PC-9 (cell line): ENCODE data around the gene ABHD4. TPM values are rescaled to one million over a fixed set of nuclear protein-coding genes. Genes with fewer than 3 reads are reported as not detected.

Experiments used
- BruUV-seq: library from RNA; stranded (reverse); fragments of 400-500 nt; replicated peaks from 2 replicates; lab custom pipeline; 2021; lab: Mats Ljungman, UMichigan
- CTCF ChIA-PET: fragments of 300-600 bp; sonication (Branson Sonifier 250); formaldehyde crosslinking; loops from one replicate; lab custom pipeline; 2022; ENCODE audit warnings: antibody characterized with exemption; lab: Charles Lee
- POLR2A ChIA-PET: fragments of 300-600 bp; sonication (Branson Sonifier 250); formaldehyde crosslinking; loops from one replicate; lab custom pipeline; 2022; ENCODE audit warnings: antibody characterized with exemption; ENCODE audit not compliant: unreplicated experiment; lab: Charles Lee
- DNase-seq, 2 experiments: peaks; one replicate each; pipeline versions ENCODE4 v3.0.0 to v3.0.0-alpha.2; 2015 to 2022; ENCODE audit warnings: mixed read lengths in 1 of 2
- H2AFZ ChIP-seq: fragments of 200-600 bp; sonication (generic); 2 replicates; pipeline ENCODE4 v1.8.1; 2017; ENCODE audit warnings: antibody characterized with exemption
- H3F3A ChIP-seq: fragments of 200-600 bp; sonication (generic); 2 replicates; pipeline ENCODE4 v1.8.1; 2017; ENCODE audit warnings: antibody characterized with exemption, mild to moderate bottlenecking, low read depth; ENCODE audit not compliant: insufficient read depth
- H3K27ac ChIP-seq: fragments of 200-600 bp; sonication (generic); 2 replicates; pipeline ENCODE4 v1.6.1; 2016; ENCODE audit warnings: mixed run types
- H3K27me3 ChIP-seq: fragments of 200-600 bp; sonication (generic); 2 replicates; pipeline ENCODE4 v1.6.1; 2016; ENCODE audit warnings: low read depth, mixed run types; ENCODE audit not compliant: insufficient read depth
- H3K36me3 ChIP-seq: fragments of 200-600 bp; sonication (generic); 2 replicates; pipeline ENCODE4 v1.6.1; 2016; ENCODE audit warnings: low read depth, mixed run types
- H3K4me1 ChIP-seq: fragments of 200-600 bp; sonication (generic); replicated peaks from 2 replicates; pipeline ENCODE4 v1.6.1; 2016; ENCODE audit warnings: mixed run types; ENCODE audit not compliant: insufficient read depth
- H3K4me2 ChIP-seq: fragments of 200-600 bp; sonication (generic); 2 replicates; pipeline ENCODE4 v1.6.1; 2017; ENCODE audit warnings: mixed run types
- H3K4me3 ChIP-seq: fragments of 200-600 bp; sonication (generic); 2 replicates; pipeline ENCODE4 v1.6.1; 2016; ENCODE audit warnings: mixed run types
- H3K79me2 ChIP-seq: fragments of 200-600 bp; sonication (generic); 2 replicates; pipeline ENCODE4 v1.6.1; 2017; ENCODE audit warnings: low read depth, mixed run types
- H3K9me2 ChIP-seq: fragments of 200-600 bp; sonication (generic); 2 replicates; pipeline ENCODE4 v1.8.1; 2017; ENCODE audit warnings: mild to moderate bottlenecking; ENCODE audit not compliant: insufficient read depth
- H3K9me3 ChIP-seq: fragments of 200-600 bp; sonication (generic); 2 replicates; pipeline ENCODE4 v1.8.1; 2016; ENCODE audit warnings: low read depth; ENCODE audit not compliant: insufficient read depth
- H4K20me1 ChIP-seq: fragments of 200-600 bp; sonication (generic); 2 replicates; pipeline ENCODE4 v1.8.1; 2017; ENCODE audit not compliant: insufficient read depth
- EZH2 ChIP-seq: fragments of 200-600 bp; sonication (generic); IDR thresholded peaks from 2 replicates; pipeline ENCODE4 v1.8.0; 2017; ENCODE audit warnings: antibody characterized with exemption, low read depth
- intact Hi-C: fragments of 100-400 bp; cut with micrococcal nuclease; formaldehyde crosslinking; loops from one replicate; pipeline ENCODE4 v1.10.0; 2022; ENCODE audit not compliant: unreplicated experiment
- total RNA-seq: library from RNA; stranded (reverse); gene quantifications from 2 replicates; pipeline ENCODE4 v1.2.3, GENCODE V29; 2021
- TF ChIP-seq, protein P1 (sequence below): fragments of 200-600 bp; sonication (generic); conservative IDR thresholded peaks from 2 replicates; pipeline ENCODE4 v1.6.1; 2017; ENCODE audit warnings: mixed run types, antibody characterized with exemption, mild to moderate bottlenecking, moderate library complexity

Gene ABHD4
- total RNA-seq, 1 experiment from 2014 or later, result 83.2 TPM

DNA sequence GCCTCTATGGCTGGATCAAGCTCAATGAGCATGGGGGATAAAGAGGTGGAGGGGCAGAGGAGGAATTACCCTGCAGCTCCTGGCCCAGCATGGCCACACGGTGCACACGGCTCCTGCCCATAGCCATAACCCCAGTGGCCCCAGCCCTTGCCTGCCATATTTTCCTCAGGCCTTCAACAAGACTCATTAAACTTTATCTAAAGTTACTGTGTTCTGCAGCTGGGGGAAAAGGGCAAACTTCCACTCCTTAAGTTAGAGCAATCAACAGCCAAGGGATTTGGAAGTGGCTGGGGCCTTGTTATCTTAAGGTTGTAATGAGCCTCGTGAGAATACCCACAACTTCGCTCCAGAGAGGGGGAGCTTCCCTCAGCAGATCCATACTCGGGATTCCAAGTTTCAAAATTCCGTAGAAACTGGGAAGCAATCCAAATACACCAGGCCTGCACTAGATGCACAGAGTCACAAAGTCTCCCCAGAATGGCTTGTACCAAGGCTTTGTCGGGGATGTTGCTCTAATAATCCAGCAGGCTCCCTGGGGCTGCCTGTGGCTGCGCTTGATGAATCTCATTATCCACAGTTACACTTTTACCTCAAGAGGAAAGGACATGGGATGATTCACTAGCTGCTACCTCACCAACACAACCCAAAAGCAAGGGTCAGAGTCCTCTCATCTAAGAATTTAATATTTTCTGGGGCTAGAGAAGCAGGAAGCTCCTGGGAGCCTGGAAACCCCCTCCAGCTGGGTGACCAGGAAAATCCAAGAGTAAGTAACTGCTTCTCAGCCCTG, 59.0 kb downstream of the ABHD4 start:
- Histone ChIP-seq H3K27ac (no peak overlapping the region), H2AFZ (no peak overlapping the region), H4K20me1 (no peaks in the 10 kb centered on the region), H3K27me3 (no peaks in the 10 kb centered on the region), H3K79me2 (no peaks in the 10 kb centered on the region), H3K36me3 (no peaks in the 10 kb centered on the region), H3K4me3 (no peak overlapping the region), H3K9me2 (no peaks in the 10 kb centered on the region), H3K9me3 (no peaks in the 10 kb centered on the region), H3K4me1 (0 out of 2 replicates have a peak, but pooled peaks cover 6% of the 10 kb centered on the region), H3K4me2 (no peak overlapping the region), H3F3A (no peaks in the 10 kb centered on the region)
- DNase-seq, result no peak
- ChIA-PET POLR2A (no interaction called here), CTCF (interaction anchor here (0.6 to 1.2 kb wide), 4 partner anchors 11 to 194 kb away, joined by 3 to 7 read pairs (median 3); no protein-coding TSS in a partner anchor)
- TF ChIP-seq, protein P1, sequence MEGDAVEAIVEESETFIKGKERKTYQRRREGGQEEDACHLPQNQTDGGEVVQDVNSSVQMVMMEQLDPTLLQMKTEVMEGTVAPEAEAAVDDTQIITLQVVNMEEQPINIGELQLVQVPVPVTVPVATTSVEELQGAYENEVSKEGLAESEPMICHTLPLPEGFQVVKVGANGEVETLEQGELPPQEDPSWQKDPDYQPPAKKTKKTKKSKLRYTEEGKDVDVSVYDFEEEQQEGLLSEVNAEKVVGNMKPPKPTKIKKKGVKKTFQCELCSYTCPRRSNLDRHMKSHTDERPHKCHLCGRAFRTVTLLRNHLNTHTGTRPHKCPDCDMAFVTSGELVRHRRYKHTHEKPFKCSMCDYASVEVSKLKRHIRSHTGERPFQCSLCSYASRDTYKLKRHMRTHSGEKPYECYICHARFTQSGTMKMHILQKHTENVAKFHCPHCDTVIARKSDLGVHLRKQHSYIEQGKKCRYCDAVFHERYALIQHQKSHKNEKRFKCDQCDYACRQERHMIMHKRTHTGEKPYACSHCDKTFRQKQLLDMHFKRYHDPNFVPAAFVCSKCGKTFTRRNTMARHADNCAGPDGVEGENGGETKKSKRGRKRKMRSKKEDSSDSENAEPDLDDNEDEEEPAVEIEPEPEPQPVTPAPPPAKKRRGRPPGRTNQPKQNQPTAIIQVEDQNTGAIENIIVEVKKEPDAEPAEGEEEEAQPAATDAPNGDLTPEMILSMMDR, result no peak
- TF ChIP-seq EZH2, result no peak
- intact Hi-C loops, result loop anchor here (10.0 kb wide), 1 partner anchor 58 kb away; no protein-coding TSS in a partner anchor
- BruUV-seq, result no TSS peak

- TF ChIP-seq EZH2, result no peak
- TF ChIP-seq, protein P1, result peak; percentile 44; the same call in 1 of the 2 replicates
- Histone ChIP-seq H2AFZ (no peak overlapping the region), H3K36me3 (no peaks in the 10 kb centered on the region), H3K27ac (no peak overlapping the region), H3K4me1 (0 out of 2 replicates have a peak, but pooled peaks cover 6% of the 10 kb centered on the region), H3K4me2 (no peak overlapping the region), H3K9me3 (no peaks in the 10 kb centered on the region), H3K9me2 (no peaks in the 10 kb centered on the region), H3K79me2 (no peaks in the 10 kb centered on the region), H3K4me3 (no peak overlapping the region), H3K27me3 (no peaks in the 10 kb centered on the region), H4K20me1 (no peaks in the 10 kb centered on the region), H3F3A (no peaks in the 10 kb centered on the region)
- POLR2A ChIA-PET, result interaction anchor here (0.5 kb wide), 1 partner anchor 57 kb away, joined by 4 read pairs; no protein-coding TSS in a partner anchor
- CTCF ChIA-PET, result interaction anchor here (0.7 to 1.6 kb wide), 4 partner anchors 12 to 195 kb away, joined by 3 to 5 read pairs (median 3); no protein-coding TSS in a partner anchor
- no TSS peak for BruUV-seq
- intact Hi-C loops, result loop anchor here (2.0 to 10.0 kb wide), 2 partner anchors 57 to 243 kb away; no protein-coding TSS in a partner anchor
- peak in 1 of 2 experiments; percentile 41 for DNase-seq
Measured at GRCh38 chr14:22657861-22658260, 59.8 kb downstream of the ABHD4 start.

DNA sequence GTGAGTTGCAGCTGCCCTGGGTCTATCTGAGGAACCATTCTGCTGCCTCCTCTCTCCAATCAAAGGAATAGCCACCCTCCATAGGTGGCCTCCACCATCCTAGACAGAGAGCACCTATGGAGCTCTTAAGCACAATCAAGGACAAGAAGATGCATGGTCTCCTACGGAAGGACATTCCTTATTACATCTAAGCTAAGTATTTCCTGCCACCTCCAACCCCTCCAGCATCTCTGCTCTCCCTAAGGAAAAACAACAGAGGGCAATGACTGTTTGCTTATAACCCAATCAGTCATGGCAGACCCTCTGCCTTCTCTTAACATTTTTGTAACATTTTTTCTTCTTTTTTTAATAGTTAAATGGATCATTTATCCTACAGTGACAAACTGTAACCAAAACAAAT, 60.8 kb downstream of the ABHD4 start:
- H3K4me2 ChIP-seq, result no peak overlapping the region
- POLR2A ChIA-PET, result interaction anchor here (0.6 kb wide), 1 partner anchor 54 kb away, joined by 25 read pairs; no protein-coding TSS in a partner anchor
- BruUV-seq, result no TSS peak
- H3K4me1 ChIP-seq, result no peaks in the 10 kb centered on the region
- no peak overlapping the region for H2AFZ ChIP-seq
- no peaks in the 10 kb centered on the region for H4K20me1 ChIP-seq
- H3K4me3 ChIP-seq, result no peak overlapping the region
- no peaks in the 10 kb centered on the region for H3K9me3 ChIP-seq
- TF ChIP-seq, protein P1, result no peak
- no peak for TF ChIP-seq EZH2
- H3K27ac ChIP-seq, result no peak overlapping the region
- no peaks in the 10 kb centered on the region for H3F3A ChIP-seq
- no peak for DNase-seq
- H3K27me3 ChIP-seq, result no peaks in the 10 kb centered on the region
- intact Hi-C loops, result loop anchor here (2.0 to 10.0 kb wide), 2 partner anchors 56 to 242 kb away; no protein-coding TSS in a partner anchor
- H3K79me2 ChIP-seq, result no peaks in the 10 kb centered on the region
- no peaks in the 10 kb centered on the region for H3K36me3 ChIP-seq
- CTCF ChIA-PET, result interaction anchor here (0.5 to 1.6 kb wide), 2 partner anchors 166 to 194 kb away, joined by 3 to 5 read pairs; no protein-coding TSS in a partner anchor
- no peaks in the 10 kb centered on the region for H3K9me2 ChIP-seq
